PFSK-1 (cell line): ENCODE data around the gene ADD1.

Experiments
- REST ChIP-seq, 2 experiments: IDR thresholded peaks; 2 replicates each; pipeline versions ENCODE4 v1.6.1 to v1.8.0; 2011 to 2012; ENCODE audit warnings: low read depth in 2 of 2, low read length in 2 of 2, control low read depth in 1 of 2, inconsistent platforms in 1 of 2, mild to moderate bottlenecking in 1 of 2, moderate library complexity in 1 of 2; ENCODE audit not compliant: insufficient read depth in 1 of 2
- SIN3A ChIP-seq: IDR thresholded peaks from 2 replicates; pipeline ENCODE4 v1.6.1; 2012; ENCODE audit warnings: mild to moderate bottlenecking, low read length, moderate library complexity, borderline replicate concordance; ENCODE audit not compliant: insufficient read depth

GRCh38 chr4:2879026-2879425 is 35.4 kb downstream of the ADD1 start:
- TF ChIP-seq SIN3A: no peak
- TF ChIP-seq REST (IDR thresholded peaks at IDR 0.05; ENCODE audit: insufficient read depth in 1 of 2, low read depth in 2 of 2, low read length in 2 of 2): no peak
